ENCODE results near the gene RHEX. TPM values are rescaled to one million over a fixed set of nuclear protein-coding genes. Genes with fewer than 3 reads are reported as not detected.

The RHEX gene
- total and polyA plus RNA-seq, 2 donors (not counting 1 experiment from before 2014, with no cell fraction given) = not detected

GRCh38 chr1:206010060-206010459, 42.9 kb upstream of the RHEX start:
- Histone ChIP-seq H4K20me1 (ENCODE audit: control insufficient read depth, extremely low read depth, insufficient read depth, low read length) (no peaks in the 10 kb centered on the region), H3K9ac (ENCODE audit: insufficient read depth, low read length) (no peak overlapping the region), H3K4me2 (ENCODE audit: extremely low read depth, insufficient read depth, low read length) (no peak overlapping the region), H3K79me2 (ENCODE audit: control insufficient read depth, insufficient read depth, low read length) (no peaks in the 10 kb centered on the region), H3K4me3 (replicated peaks in 1 of 4; ENCODE audit: control extremely low read depth in 1 of 4, insufficient read depth in 1 of 4, low read depth in 3 of 4, low read length in 4 of 4) (no peak overlapping the region), H3K27ac (ENCODE audit: insufficient read depth, low read length) (no peak overlapping the region), H3K4me1 (ENCODE audit: control insufficient read depth, extremely low read depth, insufficient read depth, low read length) (no peaks in the 10 kb centered on the region), H3K9me3 (ENCODE audit: control insufficient read depth, insufficient read depth, low read depth, low read length) (no peaks in the 10 kb centered on the region), H3K36me3 (ENCODE audit: control insufficient read depth, insufficient read depth, low read length) (no peaks in the 10 kb centered on the region), H2AFZ (ENCODE audit: low read length) (no peak overlapping the region), H3K27me3 (ENCODE audit: control insufficient read depth, insufficient read depth, low read length) (peaks cover 15% of the 10 kb centered on the region)
- TF ChIP-seq CTCF (conservative IDR thresholded peaks at IDR 0.05 in 1 of 2, IDR thresholded peaks at IDR 0.05 in 1 of 2; ENCODE audit: low read depth in 1 of 2, low read length in 2 of 2) (no peak), EZH2 (IDR thresholded peaks at IDR 0.05; ENCODE audit: low read length, missing control alignments) (no peak)
- DNase-seq (ENCODE audit: low read depth in 2 of 2) = no peak

GRCh38 chr1:206011057-206011456, 41.9 kb upstream of the RHEX start:
- Histone ChIP-seq H3K36me3 (ENCODE audit: control insufficient read depth, insufficient read depth, low read length) (no peaks in the 10 kb centered on the region), H3K27me3 (ENCODE audit: control insufficient read depth, insufficient read depth, low read length) (peaks cover 15% of the 10 kb centered on the region), H4K20me1 (ENCODE audit: control insufficient read depth, extremely low read depth, insufficient read depth, low read length) (no peaks in the 10 kb centered on the region), H3K9ac (ENCODE audit: insufficient read depth, low read length) (no peak overlapping the region), H3K9me3 (ENCODE audit: control insufficient read depth, insufficient read depth, low read depth, low read length) (no peaks in the 10 kb centered on the region), H3K4me3 (replicated peaks in 1 of 4; ENCODE audit: control extremely low read depth in 1 of 4, insufficient read depth in 1 of 4, low read depth in 3 of 4, low read length in 4 of 4) (no peak overlapping the region), H3K79me2 (ENCODE audit: control insufficient read depth, insufficient read depth, low read length) (no peaks in the 10 kb centered on the region), H3K4me2 (ENCODE audit: extremely low read depth, insufficient read depth, low read length) (no peak overlapping the region), H2AFZ (ENCODE audit: low read length) (no peak overlapping the region), H3K4me1 (ENCODE audit: control insufficient read depth, extremely low read depth, insufficient read depth, low read length) (no peaks in the 10 kb centered on the region), H3K27ac (ENCODE audit: insufficient read depth, low read length) (no peak overlapping the region)
- TF ChIP-seq CTCF (conservative IDR thresholded peaks at IDR 0.05 in 1 of 2, IDR thresholded peaks at IDR 0.05 in 1 of 2; ENCODE audit: low read depth in 1 of 2, low read length in 2 of 2) = no peak
- no peak for TF ChIP-seq EZH2 (IDR thresholded peaks at IDR 0.05; ENCODE audit: low read length, missing control alignments)
- no peak for DNase-seq (ENCODE audit: low read depth in 2 of 2)

GRCh38 chr1:206012086-206012859, 40.7 kb upstream of the RHEX start:
- H3K36me3 ChIP-seq (ENCODE audit: control insufficient read depth, insufficient read depth, low read length) = no peaks in the 10 kb centered on the region
- no peaks in the 10 kb centered on the region for H3K9me3 ChIP-seq (ENCODE audit: control insufficient read depth, insufficient read depth, low read depth, low read length)
- H3K9ac ChIP-seq (ENCODE audit: insufficient read depth, low read length) = no peak overlapping the region
- peaks cover 15% of the 10 kb centered on the region for H3K27me3 ChIP-seq (ENCODE audit: control insufficient read depth, insufficient read depth, low read length)
- no peak overlapping the region for H3K4me3 ChIP-seq (replicated peaks in 1 of 4; ENCODE audit: control extremely low read depth in 1 of 4, insufficient read depth in 1 of 4, low read depth in 3 of 4, low read length in 4 of 4)
- H3K79me2 ChIP-seq (ENCODE audit: control insufficient read depth, insufficient read depth, low read length) = no peaks in the 10 kb centered on the region
- no peak overlapping the region for H3K4me2 ChIP-seq (ENCODE audit: extremely low read depth, insufficient read depth, low read length)
- no peak for DNase-seq (ENCODE audit: low read depth in 2 of 2)
- no peaks in the 10 kb centered on the region for H3K4me1 ChIP-seq (ENCODE audit: control insufficient read depth, extremely low read depth, insufficient read depth, low read length)
- no peak for TF ChIP-seq CTCF (conservative IDR thresholded peaks at IDR 0.05 in 1 of 2, IDR thresholded peaks at IDR 0.05 in 1 of 2; ENCODE audit: low read depth in 1 of 2, low read length in 2 of 2)
- TF ChIP-seq EZH2 (IDR thresholded peaks at IDR 0.05; ENCODE audit: low read length, missing control alignments) = no peak
- no peak overlapping the region for H3K27ac ChIP-seq (ENCODE audit: insufficient read depth, low read length)
- no peaks in the 10 kb centered on the region for H4K20me1 ChIP-seq (ENCODE audit: control insufficient read depth, extremely low read depth, insufficient read depth, low read length)
- no peak overlapping the region for H2AFZ ChIP-seq (ENCODE audit: low read length)
